ENCODE measurements around the gene DNAI1.

DNA sequence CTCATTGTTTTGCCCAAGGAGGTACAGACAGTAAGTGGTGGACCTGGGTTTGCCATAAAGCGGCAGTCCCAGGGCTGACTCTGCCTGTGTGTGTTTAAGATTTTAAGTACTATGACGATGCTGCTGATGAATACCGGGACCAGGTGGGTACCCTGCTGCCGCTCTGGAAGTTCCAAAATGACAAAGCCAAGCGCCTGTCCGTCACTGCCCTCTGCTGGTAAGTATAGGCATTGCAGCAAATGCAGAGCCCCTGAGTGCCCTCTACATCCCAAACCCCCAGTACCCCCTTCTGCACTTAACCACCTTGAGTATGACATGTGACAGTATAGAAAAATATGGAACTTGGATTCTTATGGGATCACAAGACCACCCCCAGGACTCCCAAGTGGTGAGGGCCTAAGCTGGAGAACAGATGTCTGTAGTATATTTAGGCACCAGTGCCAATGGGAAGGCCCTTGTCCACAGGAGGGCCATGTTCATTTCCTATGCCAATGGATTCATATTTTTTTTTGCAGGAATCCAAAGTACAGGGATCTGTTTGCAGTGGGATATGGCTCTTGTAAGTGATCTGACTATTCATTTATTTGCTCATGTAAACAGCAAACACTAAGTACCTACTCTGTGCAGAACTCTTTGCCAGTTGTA lies 42.1 kb downstream of the DNAI1 start:
- TF ChIP-seq, protein P1, sequence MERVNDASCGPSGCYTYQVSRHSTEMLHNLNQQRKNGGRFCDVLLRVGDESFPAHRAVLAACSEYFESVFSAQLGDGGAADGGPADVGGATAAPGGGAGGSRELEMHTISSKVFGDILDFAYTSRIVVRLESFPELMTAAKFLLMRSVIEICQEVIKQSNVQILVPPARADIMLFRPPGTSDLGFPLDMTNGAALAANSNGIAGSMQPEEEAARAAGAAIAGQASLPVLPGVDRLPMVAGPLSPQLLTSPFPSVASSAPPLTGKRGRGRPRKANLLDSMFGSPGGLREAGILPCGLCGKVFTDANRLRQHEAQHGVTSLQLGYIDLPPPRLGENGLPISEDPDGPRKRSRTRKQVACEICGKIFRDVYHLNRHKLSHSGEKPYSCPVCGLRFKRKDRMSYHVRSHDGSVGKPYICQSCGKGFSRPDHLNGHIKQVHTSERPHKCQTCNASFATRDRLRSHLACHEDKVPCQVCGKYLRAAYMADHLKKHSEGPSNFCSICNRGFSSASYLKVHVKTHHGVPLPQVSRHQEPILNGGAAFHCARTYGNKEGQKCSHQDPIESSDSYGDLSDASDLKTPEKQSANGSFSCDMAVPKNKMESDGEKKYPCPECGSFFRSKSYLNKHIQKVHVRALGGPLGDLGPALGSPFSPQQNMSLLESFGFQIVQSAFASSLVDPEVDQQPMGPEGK (CRISPR knock-in tag; IDR thresholded peaks at IDR 0.05; ENCODE audit: borderline replicate concordance) = no peak
- no peak for TF ChIP-seq ZFP30 (CRISPR knock-in tag; IDR thresholded peaks at IDR 0.05)
- no peak for TF ChIP-seq PPARA (CRISPR knock-in tag; IDR thresholded peaks at IDR 0.05; ENCODE audit: borderline replicate concordance)
- no peak for TF ChIP-seq OSR1 (CRISPR knock-in tag; IDR thresholded peaks at IDR 0.05)
- TF ChIP-seq ZNF70 (CRISPR knock-in tag; IDR thresholded peaks at IDR 0.05) = no peak
- no peak for TF ChIP-seq CSRNP3 (CRISPR knock-in tag; IDR thresholded peaks at IDR 0.05)
- TF ChIP-seq, protein P2, sequence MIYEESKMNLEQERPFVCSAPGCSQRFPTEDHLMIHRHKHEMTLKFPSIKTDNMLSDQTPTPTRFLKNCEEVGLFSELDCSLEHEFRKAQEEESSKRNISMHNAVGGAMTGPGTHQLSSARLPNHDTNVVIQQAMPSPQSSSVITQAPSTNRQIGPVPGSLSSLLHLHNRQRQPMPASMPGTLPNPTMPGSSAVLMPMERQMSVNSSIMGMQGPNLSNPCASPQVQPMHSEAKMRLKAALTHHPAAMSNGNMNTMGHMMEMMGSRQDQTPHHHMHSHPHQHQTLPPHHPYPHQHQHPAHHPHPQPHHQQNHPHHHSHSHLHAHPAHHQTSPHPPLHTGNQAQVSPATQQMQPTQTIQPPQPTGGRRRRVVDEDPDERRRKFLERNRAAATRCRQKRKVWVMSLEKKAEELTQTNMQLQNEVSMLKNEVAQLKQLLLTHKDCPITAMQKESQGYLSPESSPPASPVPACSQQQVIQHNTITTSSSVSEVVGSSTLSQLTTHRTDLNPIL (CRISPR knock-in tag; IDR thresholded peaks at IDR 0.05; ENCODE audit: low read depth) = no peak
- TF ChIP-seq TCF4 (CRISPR knock-in tag; IDR thresholded peaks at IDR 0.05; ENCODE audit: borderline replicate concordance) = no peak
- TF ChIP-seq CSDC2 (CRISPR knock-in tag; IDR thresholded peaks at IDR 0.05) = no peak
- no peak for TF ChIP-seq ZFP3 (CRISPR knock-in tag; IDR thresholded peaks at IDR 0.05)
- no peak for TF ChIP-seq GLIS3 (CRISPR knock-in tag; IDR thresholded peaks at IDR 0.05)

Data from SK-N-SH treated with all-trans-retinoic acid at 6 μM for 48 hours (cell line).